DMS114 treated with DMSO at 0.1 percent for 48 hours (cell line): ENCODE data around the gene LAMB1.

Experiments
- DNase-seq: peaks from one replicate; lab custom pipeline; 2025; ENCODE audit not compliant: unreplicated experiment; lab: John Stamatoyannopoulos, UW

The LAMB1 gene

GRCh38 chr7:107999779-108000560 is 3.0 kb downstream of the LAMB1 start:
- DNase-seq, result no peak

GRCh38 chr7:107998660-107999480 is 4.1 kb downstream of the LAMB1 start:
- no peak for DNase-seq

- DNase-seq, result no peak
Measured at GRCh38 chr7:107998150-107998549, 4.8 kb downstream of the LAMB1 start.

- no peak for DNase-seq
Measured at GRCh38 chr7:107996072-107996882, 6.7 kb downstream of the LAMB1 start.

GRCh38 chr7:107995184-107996071 is 7.5 kb downstream of the LAMB1 start:
- peak; percentile 12 for DNase-seq

GRCh38 chr7:107994421-107995030 is 8.4 kb downstream of the LAMB1 start:
- DNase-seq, result no peak

- DNase-seq, result no peak
Measured at GRCh38 chr7:107993891-107994291, 9.1 kb downstream of the LAMB1 start.

- no peak for DNase-seq
Measured at GRCh38 chr7:107989618-107990373, 13.2 kb downstream of the LAMB1 start.

- DNase-seq, result no peak
Measured at GRCh38 chr7:107982918-107983389, 20.0 kb downstream of the LAMB1 start.

GRCh38 chr7:107982042-107982840 is 20.7 kb downstream of the LAMB1 start:
- DNase-seq, result no peak

GRCh38 chr7:107981466-107981865 is 21.5 kb downstream of the LAMB1 start:
- no peak for DNase-seq

- DNase-seq, result no peak
Measured at GRCh38 chr7:107980671-107981190, 22.2 kb downstream of the LAMB1 start.

- no peak for DNase-seq
Measured at GRCh38 chr7:107980171-107980570, 22.8 kb downstream of the LAMB1 start.

- no peak for DNase-seq
Measured at GRCh38 chr7:107978815-107979408, 24.0 kb downstream of the LAMB1 start.

- no peak for DNase-seq
Measured at GRCh38 chr7:107977048-107977447, 25.9 kb downstream of the LAMB1 start.

GRCh38 chr7:107976620-107977019 is 26.3 kb downstream of the LAMB1 start:
- DNase-seq, result no peak

GRCh38 chr7:107975394-107976013 is 27.5 kb downstream of the LAMB1 start:
- no peak for DNase-seq
